Esophagus muscularis mucosa (tissue), 4 donors: Measurements from ENCODE around the gene GUCY2C. TPM values are rescaled to one million over a fixed set of nuclear protein-coding genes. Genes with fewer than 3 reads are reported as not detected.

Source experiments
- DNase-seq: peaks from one replicate; pipeline ENCODE4 v3.0.0-alpha.2; 2017; ENCODE audit errors: extremely low spot score
- H3K27ac ChIP-seq, 4 donors: fragments of 200-600 bp; sonication (generic); replicated peaks in 1 of 4; 1 replicate in 3 of 4; 2 replicates in 1 of 4; pipeline ENCODE4 v1.5.1; 2016 to 2019; ENCODE audit warnings: mild to moderate bottlenecking in 1 of 4
- H3K27me3 ChIP-seq, 4 donors: fragments of 200-600 bp; sonication (generic); one replicate each; pipeline versions ENCODE4 v1.5.1 to v1.6.0; 2016 to 2019
- H3K36me3 ChIP-seq, 4 donors: fragments of 200-600 bp; sonication (generic); one replicate each; pipeline ENCODE4 v1.5.1; 2016 to 2019
- H3K4me1 ChIP-seq, 4 donors: fragments of 200-600 bp; sonication (generic); one replicate each; pipeline ENCODE4 v1.5.1; 2016 to 2019
- H3K4me3 ChIP-seq, 4 donors: fragments of 200-600 bp; sonication (generic); 1 replicate in 2 of 4; 2 replicates in 2 of 4; pipeline ENCODE4 v1.5.1; 2016 to 2019; ENCODE audit warnings: mild to moderate bottlenecking in 4 of 4, moderate library complexity in 1 of 4
- H3K9me3 ChIP-seq, 4 donors: fragments of 200-600 bp; sonication (generic); 1 replicate in 3 of 4; 2 replicates in 1 of 4; pipeline ENCODE4 v1.5.1; 2016 to 2019
- EP300 ChIP-seq: sonication (generic); formaldehyde crosslinking; IDR thresholded peaks from one replicate; pipeline ENCODE4 v1.6.1; 2017; ENCODE audit warnings: antibody characterized with exemption
- POLR2A ChIP-seq: fragments of 450-650 bp; IDR thresholded peaks from one replicate; pipeline ENCODE4 v1.6.1; 2017; ENCODE audit warnings: antibody characterized with exemption, moderate library complexity, mild to moderate bottlenecking, low read depth
- POLR2AphosphoS5 ChIP-seq, 2 donors: sonication (generic); formaldehyde crosslinking; IDR thresholded peaks; one replicate each; pipeline ENCODE4 v1.6.1; 2017; ENCODE audit warnings: antibody characterized with exemption in 2 of 2
- WGBS: methylation state at CpG from one replicate; pipeline ENCODE4 v1.1.5; 2018; 5-methylcytosine and 5-hydroxymethylcytosine counted together
- intact Hi-C: fragments of 100-400 bp; cut with DNase I; formaldehyde crosslinking; loops from one replicate; pipeline ENCODE4 v1.15.1; 2023
- total RNA-seq, 4 donors: library from RNA; depleted of rRNA; stranded (reverse); fragments of >200 nt; gene quantifications; one replicate each; pipeline versions ENCODE4 v1.1.0 to v1.2.1, GENCODE V29; 2016
- TF ChIP-seq, protein P1 (sequence below), 3 experiments: fragments of 200-600 bp in 2 of 3; fragments of 450-650 bp in 1 of 3; sonication (generic) in 2 of 3; IDR thresholded peaks; one replicate each; pipeline ENCODE4 v1.5.1; 2017 to 2019; ENCODE audit warnings: antibody characterized with exemption in 3 of 3, mild to moderate bottlenecking in 2 of 3, moderate library complexity in 1 of 3

GUCY2C gene
- total RNA-seq, 4 donors from 2014 or later: not detected

DNA sequence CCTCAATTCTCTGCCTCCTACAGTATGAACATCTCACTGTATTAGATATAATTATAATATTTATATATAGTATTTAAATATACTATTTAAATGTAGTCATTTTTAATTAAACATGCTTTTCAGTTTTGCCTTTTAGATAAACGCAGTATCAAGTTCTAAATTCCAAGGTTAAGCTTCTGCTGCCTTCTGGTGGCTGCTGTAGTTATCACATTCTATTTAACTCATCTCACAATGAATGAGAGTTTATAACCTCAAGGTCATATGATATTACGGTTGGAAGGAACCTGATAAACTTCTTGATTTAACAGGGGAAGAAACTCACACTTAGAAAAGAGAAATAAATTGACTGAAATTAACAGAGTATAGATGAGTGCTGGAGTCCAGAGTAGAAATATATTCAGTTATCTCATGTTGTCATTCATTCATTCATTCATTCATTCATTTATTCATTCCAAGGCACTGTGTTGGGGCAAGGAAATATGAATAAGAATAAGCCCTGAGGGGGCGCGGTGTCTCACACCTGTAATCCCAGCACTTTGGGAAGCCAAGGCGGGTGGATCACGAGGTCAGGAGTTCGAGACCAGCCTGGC lies 31.9 kb downstream of the GUCY2C start:
- H3K9me3 ChIP-seq: no peaks in the 10 kb centered on the region
- no peak for DNase-seq
- no peak overlapping the region for H3K4me3 ChIP-seq
- H3K27me3 ChIP-seq: no peaks in the 10 kb centered on the region
- no peaks in the 10 kb centered on the region for H3K36me3 ChIP-seq
- WGBS: 65% methylated on average over 7 of the region's 7 CpGs
- H3K27ac ChIP-seq: no peak overlapping the region
- no peaks in the 10 kb centered on the region for H3K4me1 ChIP-seq
- intact Hi-C loops: loop anchor here (5.0 kb wide), 1 partner anchor 422 kb away; no protein-coding TSS in a partner anchor
- TF ChIP-seq, protein P1, sequence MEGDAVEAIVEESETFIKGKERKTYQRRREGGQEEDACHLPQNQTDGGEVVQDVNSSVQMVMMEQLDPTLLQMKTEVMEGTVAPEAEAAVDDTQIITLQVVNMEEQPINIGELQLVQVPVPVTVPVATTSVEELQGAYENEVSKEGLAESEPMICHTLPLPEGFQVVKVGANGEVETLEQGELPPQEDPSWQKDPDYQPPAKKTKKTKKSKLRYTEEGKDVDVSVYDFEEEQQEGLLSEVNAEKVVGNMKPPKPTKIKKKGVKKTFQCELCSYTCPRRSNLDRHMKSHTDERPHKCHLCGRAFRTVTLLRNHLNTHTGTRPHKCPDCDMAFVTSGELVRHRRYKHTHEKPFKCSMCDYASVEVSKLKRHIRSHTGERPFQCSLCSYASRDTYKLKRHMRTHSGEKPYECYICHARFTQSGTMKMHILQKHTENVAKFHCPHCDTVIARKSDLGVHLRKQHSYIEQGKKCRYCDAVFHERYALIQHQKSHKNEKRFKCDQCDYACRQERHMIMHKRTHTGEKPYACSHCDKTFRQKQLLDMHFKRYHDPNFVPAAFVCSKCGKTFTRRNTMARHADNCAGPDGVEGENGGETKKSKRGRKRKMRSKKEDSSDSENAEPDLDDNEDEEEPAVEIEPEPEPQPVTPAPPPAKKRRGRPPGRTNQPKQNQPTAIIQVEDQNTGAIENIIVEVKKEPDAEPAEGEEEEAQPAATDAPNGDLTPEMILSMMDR (IDR thresholded peaks at IDR 0.05): peak; percentile 51 to 59 (median 55)
- no peak for TF ChIP-seq POLR2A
- TF ChIP-seq POLR2AphosphoS5 (IDR thresholded peaks at IDR 0.05): no peak

DNA sequence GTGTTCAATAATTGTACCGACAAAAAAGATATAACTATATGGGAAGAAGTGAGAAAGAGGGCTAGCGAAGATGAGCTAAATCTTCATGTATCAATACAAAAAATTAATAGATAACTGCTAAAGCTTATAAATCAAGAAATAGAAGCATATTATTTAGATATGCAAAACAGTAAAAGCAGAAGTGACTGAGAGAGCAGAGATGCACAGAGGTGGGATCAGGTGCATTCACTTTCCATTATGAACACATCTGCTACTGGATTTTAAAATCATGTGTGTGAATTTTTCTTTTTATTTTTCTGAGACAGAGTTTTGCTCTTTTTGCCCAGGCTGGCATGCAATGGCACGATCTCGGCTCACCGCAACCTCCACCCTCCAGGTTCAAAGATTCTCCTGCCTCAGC lies 33.4 kb downstream of the GUCY2C start:
- Histone ChIP-seq H3K4me1 (no peaks in the 10 kb centered on the region), H3K4me3 (no peak overlapping the region), H3K36me3 (no peaks in the 10 kb centered on the region), H3K27me3 (no peaks in the 10 kb centered on the region), H3K27ac (no peak overlapping the region), H3K9me3 (no peaks in the 10 kb centered on the region)
- TF ChIP-seq EP300: no peak
- TF ChIP-seq, protein P1 (IDR thresholded peaks at IDR 0.05): no peak
- no peak for TF ChIP-seq POLR2AphosphoS5 (IDR thresholded peaks at IDR 0.05)
- TF ChIP-seq POLR2A: no peak
- DNase-seq: no peak
- intact Hi-C loops: no loop called here
- 97% methylated on average over 5 of the region's 5 CpGs for WGBS

DNA sequence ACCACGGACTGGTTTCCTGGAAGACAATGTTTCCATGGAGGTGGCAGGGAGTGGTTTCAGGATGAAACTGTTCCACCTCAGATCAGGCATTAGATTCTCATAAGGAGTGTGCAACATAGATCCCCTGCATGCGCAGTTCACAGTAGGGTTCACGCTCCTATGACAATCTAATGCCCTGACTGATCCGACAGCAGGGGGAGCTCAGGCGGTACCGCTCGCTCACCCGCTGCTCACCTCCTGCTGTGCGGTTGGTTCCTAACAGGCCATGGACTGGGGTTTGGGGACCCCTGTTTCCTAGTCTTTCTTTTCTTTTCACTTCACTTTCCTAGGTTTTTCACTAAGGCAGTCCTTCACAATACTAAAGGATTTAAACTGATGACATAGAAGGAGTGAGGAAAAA lies 39.6 kb downstream of the GUCY2C start:
- intact Hi-C loops: no loop called here
- no peaks in the 10 kb centered on the region for H3K36me3 ChIP-seq
- no peak for DNase-seq
- H3K27me3 ChIP-seq: no peaks in the 10 kb centered on the region
- no peak overlapping the region for H3K27ac ChIP-seq
- H3K4me1 ChIP-seq: no peaks in the 10 kb centered on the region
- no peaks in the 10 kb centered on the region for H3K9me3 ChIP-seq
- TF ChIP-seq POLR2A (no peak), POLR2AphosphoS5 (IDR thresholded peaks at IDR 0.05) (no peak), EP300 (no peak)
- TF ChIP-seq, protein P1 (IDR thresholded peaks at IDR 0.05): no peak
- 84% methylated on average over 9 of the region's 9 CpGs for WGBS
- H3K4me3 ChIP-seq: no peak overlapping the region

DNA sequence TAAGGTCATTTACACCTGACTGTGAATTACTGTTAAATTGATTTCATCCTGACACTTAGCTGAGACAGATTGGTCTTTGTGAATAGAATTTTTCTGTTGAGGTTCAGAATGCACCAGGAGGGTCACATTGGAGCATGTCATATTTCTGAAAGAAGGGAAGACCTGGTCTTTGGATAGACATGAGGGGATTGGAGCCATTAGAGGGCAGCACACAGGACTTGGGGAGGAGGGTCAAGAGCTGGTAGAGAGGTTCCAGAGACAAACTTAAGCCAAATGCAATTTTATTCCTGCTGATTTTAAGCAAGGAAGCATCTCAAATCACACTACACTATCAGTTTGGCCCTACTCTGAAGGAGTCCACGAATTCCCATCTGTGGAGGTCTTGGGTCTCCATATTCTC lies 41.1 kb downstream of the GUCY2C start:
- no peak for DNase-seq
- Histone ChIP-seq H3K27me3 (no peaks in the 10 kb centered on the region), H3K4me1 (no peaks in the 10 kb centered on the region), H3K4me3 (no peak overlapping the region), H3K36me3 (no peaks in the 10 kb centered on the region), H3K9me3 (no peaks in the 10 kb centered on the region), H3K27ac (no peak overlapping the region)
- intact Hi-C loops: no loop called here
- TF ChIP-seq, protein P1 (IDR thresholded peaks at IDR 0.05): no peak
- TF ChIP-seq EP300: no peak
- no peak for TF ChIP-seq POLR2AphosphoS5 (IDR thresholded peaks at IDR 0.05)
- TF ChIP-seq POLR2A: no peak
- WGBS: 80% methylated on average over 1 of the region's 1 CpG

DNA sequence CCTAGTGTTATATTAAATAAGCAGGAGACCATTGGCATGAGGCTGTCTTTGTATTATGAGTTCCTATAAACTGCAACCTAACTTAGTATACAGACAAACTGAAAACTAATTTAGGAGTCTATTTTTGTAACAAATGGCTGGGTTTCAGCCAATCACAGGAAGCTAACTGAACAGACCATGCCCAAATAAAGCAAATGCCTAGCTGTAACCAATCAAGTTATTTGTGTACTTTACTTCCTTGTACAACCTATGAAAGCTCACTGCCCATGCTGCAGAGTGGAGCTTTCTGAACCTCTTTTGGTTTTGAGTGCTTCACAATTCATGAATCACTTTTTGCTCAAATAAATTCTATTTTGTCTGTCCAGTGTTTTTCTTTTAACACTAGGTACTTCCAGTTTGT lies 41.6 kb downstream of the GUCY2C start:
- no peaks in the 10 kb centered on the region for H3K4me1 ChIP-seq
- H3K27ac ChIP-seq: no peak overlapping the region
- no peak for DNase-seq
- H3K9me3 ChIP-seq: no peaks in the 10 kb centered on the region
- H3K4me3 ChIP-seq: no peak overlapping the region
- intact Hi-C loops: no loop called here
- TF ChIP-seq POLR2A (no peak), EP300 (no peak), POLR2AphosphoS5 (IDR thresholded peaks at IDR 0.05) (no peak)
- TF ChIP-seq, protein P1 (IDR thresholded peaks at IDR 0.05): no peak
- no peaks in the 10 kb centered on the region for H3K27me3 ChIP-seq
- H3K36me3 ChIP-seq: no peaks in the 10 kb centered on the region
